Sigmoid colon (tissue), 7 donors: ENCODE measurements around the gene TELO2. TPM values are rescaled to one million over a fixed set of nuclear protein-coding genes. Genes with fewer than 3 reads are reported as not detected.

Source experiments
- DNase-seq: peaks from one replicate; pipeline ENCODE4 v3.0.0-alpha.2; 2019
- H3K27ac ChIP-seq, 4 donors: fragments of 200-600 bp; sonication (generic); one replicate each; pipeline ENCODE4 v1.5.1; 2016 to 2019; ENCODE audit warnings: mild to moderate bottlenecking in 1 of 4
- H3K27me3 ChIP-seq, 3 donors: fragments of 200-600 bp; sonication (generic); one replicate each; pipeline ENCODE4 v1.5.1; 2019; ENCODE audit warnings: mild to moderate bottlenecking in 1 of 3
- H3K36me3 ChIP-seq, 4 donors: fragments of 200-600 bp; sonication (generic); one replicate each; pipeline ENCODE4 v1.5.1; 2016 to 2019
- H3K4me1 ChIP-seq, 4 donors: fragments of 200-600 bp; sonication (generic); one replicate each; pipeline ENCODE4 v1.5.1; 2017 to 2019
- H3K4me3 ChIP-seq, 4 donors: fragments of 200-600 bp; sonication (generic); one replicate each; pipeline ENCODE4 v1.5.1; 2017 to 2019; ENCODE audit warnings: mild to moderate bottlenecking in 2 of 4, moderate library complexity in 1 of 4
- H3K9me3 ChIP-seq, 4 donors: fragments of 200-600 bp in 3 of 4; sonication (generic) in 3 of 4; one replicate each; pipeline versions ENCODE4 v1.5.1 to v1.6.1; 2013 to 2019
- EP300 ChIP-seq, 4 donors: sonication (generic); formaldehyde crosslinking; IDR thresholded peaks; one replicate each; pipeline ENCODE4 v1.6.1; 2017; ENCODE audit warnings: antibody characterized with exemption in 4 of 4
- POLR2A ChIP-seq, 2 donors: fragments of 450-650 bp; IDR thresholded peaks; one replicate each; pipeline ENCODE4 v1.6.1; 2016; ENCODE audit warnings: antibody characterized with exemption in 2 of 2, mild to moderate bottlenecking in 2 of 2, moderate library complexity in 2 of 2
- POLR2AphosphoS5 ChIP-seq, 4 donors: sonication (generic); formaldehyde crosslinking; IDR thresholded peaks; one replicate each; pipeline ENCODE4 v1.6.1; 2017; ENCODE audit warnings: antibody characterized with exemption in 4 of 4
- WGBS, 2 donors: extraction: QIAGEN DNeasy Blood & Tissue Kit; methylation state at CpG; one replicate each; pipeline ENCODE4 v1.1.7; 2013; 5-methylcytosine and 5-hydroxymethylcytosine counted together
- intact Hi-C: fragments of 100-400 bp; cut with DNase I; formaldehyde crosslinking; loops from one replicate; pipeline ENCODE4 v1.15.1; 2023
- polyA plus RNA-seq, 3 donors: library from polyadenylated mRNA; stranded (reverse); fragments of 200-250 nt; gene quantifications; one replicate each; pipeline ENCODE4 v1.2.3, GENCODE V29; 2013
- total RNA-seq, 4 donors: library from RNA; depleted of rRNA; stranded (reverse); fragments of >200 nt; gene quantifications; one replicate each; pipeline ENCODE4 v1.1.0, GENCODE V29; 2016
- TF ChIP-seq, protein P1 (sequence below), 4 experiments: fragments of 450-650 bp in 3 of 4; fragments of 200-600 bp in 1 of 4; IDR thresholded peaks; one replicate each; pipeline ENCODE4 v1.5.1; 2016 to 2019; ENCODE audit warnings: antibody characterized with exemption in 4 of 4, mild to moderate bottlenecking in 3 of 4, moderate library complexity in 2 of 4
- donor health status: healthy with polysubstance abuse.
- donor health status: Bipolar disorder and iron deficiency.
- donor health status: healthy.

Gene TELO2
- total and polyA plus RNA-seq, 7 donors: 10.4 to 60.3 (median 13.2) TPM

DNA sequence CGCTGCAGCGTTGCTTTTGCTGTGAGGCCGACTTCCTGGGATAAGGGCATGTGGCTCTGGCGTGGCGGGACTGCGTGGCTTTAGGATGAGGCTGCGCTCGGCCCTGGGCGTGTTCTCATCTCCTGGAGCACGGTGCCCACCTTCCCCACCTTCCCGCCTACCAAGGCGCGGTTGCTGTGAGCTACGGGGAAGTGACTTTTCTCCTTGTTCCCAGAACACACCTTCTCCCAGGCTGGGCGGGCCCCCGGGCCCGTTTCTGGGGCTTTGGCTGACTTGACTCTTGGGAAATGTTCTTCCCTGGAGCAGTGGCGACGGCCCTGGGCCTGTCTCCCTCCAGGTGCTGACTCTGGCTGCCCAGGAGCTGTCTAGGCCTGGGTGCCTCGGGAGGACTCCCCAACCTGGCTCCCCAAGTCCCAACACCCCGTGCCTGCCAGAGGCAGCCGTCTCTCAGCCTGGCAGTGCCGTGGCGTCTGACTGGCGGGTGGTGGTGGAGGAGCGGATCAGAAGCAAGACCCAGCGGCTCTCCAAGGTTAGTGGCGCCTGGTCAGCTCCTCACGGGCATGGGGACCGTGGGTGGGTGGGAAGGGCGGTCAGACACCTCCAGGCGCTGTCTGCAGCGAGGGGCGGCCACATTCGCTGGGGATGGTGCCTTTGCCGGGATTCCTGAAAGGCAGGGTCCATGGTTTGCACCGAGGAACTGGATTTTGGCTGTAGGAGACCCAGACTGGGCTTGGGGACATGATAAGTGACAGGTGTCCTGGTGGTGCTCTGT lies 12.1 kb downstream of the TELO2 start:
- Histone ChIP-seq H3K27me3 (no peaks in the 10 kb centered on the region), H3K4me1 (peaks cover 0 to 7% (median 0%) of the 10 kb centered on the region in 4 donors), H3K4me3 (no peak overlapping the region), H3K9me3 (no peaks in the 10 kb centered on the region), H3K27ac (no peak overlapping the region), H3K36me3 (peaks cover 30 to 68% (median 36%) of the 10 kb centered on the region in 4 donors)
- intact Hi-C loops: no loop called here
- 92 to 94% methylated on average over 37 of the region's 37 CpGs for WGBS, 2 donors
- no peak for DNase-seq
- TF ChIP-seq, protein P1, sequence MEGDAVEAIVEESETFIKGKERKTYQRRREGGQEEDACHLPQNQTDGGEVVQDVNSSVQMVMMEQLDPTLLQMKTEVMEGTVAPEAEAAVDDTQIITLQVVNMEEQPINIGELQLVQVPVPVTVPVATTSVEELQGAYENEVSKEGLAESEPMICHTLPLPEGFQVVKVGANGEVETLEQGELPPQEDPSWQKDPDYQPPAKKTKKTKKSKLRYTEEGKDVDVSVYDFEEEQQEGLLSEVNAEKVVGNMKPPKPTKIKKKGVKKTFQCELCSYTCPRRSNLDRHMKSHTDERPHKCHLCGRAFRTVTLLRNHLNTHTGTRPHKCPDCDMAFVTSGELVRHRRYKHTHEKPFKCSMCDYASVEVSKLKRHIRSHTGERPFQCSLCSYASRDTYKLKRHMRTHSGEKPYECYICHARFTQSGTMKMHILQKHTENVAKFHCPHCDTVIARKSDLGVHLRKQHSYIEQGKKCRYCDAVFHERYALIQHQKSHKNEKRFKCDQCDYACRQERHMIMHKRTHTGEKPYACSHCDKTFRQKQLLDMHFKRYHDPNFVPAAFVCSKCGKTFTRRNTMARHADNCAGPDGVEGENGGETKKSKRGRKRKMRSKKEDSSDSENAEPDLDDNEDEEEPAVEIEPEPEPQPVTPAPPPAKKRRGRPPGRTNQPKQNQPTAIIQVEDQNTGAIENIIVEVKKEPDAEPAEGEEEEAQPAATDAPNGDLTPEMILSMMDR (IDR thresholded peaks at IDR 0.05): no peak
- no peak for TF ChIP-seq POLR2AphosphoS5 (IDR thresholded peaks at IDR 0.05)
- TF ChIP-seq POLR2A (IDR thresholded peaks at IDR 0.05): no peak
- no peak for TF ChIP-seq EP300 (IDR thresholded peaks at IDR 0.05)

DNA sequence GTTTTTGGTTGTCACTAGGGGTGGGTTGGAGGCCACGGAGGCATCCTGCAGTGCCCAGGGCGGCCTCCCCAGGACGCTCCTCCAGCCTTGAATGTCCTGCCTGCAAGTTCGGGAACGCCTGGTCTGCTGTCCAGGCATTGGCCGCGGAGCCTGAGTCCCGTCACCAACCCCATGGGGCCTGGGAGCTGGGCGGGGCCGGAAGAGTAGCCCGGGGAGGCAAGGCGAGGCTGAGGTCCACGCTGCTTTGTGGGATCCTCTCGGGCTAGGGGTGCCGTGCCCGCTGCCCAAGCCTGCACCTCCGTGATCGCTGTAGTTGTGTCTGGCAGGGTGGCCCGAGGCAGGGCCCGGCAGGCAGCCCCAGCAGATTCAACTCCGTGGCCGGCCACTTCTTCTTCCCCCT lies 12.8 kb downstream of the TELO2 start:
- intact Hi-C loops: no loop called here
- DNase-seq: no peak
- 93 to 95% methylated on average over 22 of the region's 22 CpGs for WGBS, 2 donors
- Histone ChIP-seq H3K36me3 (peaks cover 23 to 68% (median 30%) of the 10 kb centered on the region in 4 donors), H3K4me1 (peaks cover 0 to 7% (median 0%) of the 10 kb centered on the region in 4 donors), H3K4me3 (no peak overlapping the region), H3K27me3 (no peaks in the 10 kb centered on the region), H3K9me3 (no peaks in the 10 kb centered on the region), H3K27ac (no peak overlapping the region)
- TF ChIP-seq POLR2A (IDR thresholded peaks at IDR 0.05) (no peak), EP300 (IDR thresholded peaks at IDR 0.05) (no peak), POLR2AphosphoS5 (IDR thresholded peaks at IDR 0.05) (no peak)
- TF ChIP-seq, protein P1 (IDR thresholded peaks at IDR 0.05): no peak

DNA sequence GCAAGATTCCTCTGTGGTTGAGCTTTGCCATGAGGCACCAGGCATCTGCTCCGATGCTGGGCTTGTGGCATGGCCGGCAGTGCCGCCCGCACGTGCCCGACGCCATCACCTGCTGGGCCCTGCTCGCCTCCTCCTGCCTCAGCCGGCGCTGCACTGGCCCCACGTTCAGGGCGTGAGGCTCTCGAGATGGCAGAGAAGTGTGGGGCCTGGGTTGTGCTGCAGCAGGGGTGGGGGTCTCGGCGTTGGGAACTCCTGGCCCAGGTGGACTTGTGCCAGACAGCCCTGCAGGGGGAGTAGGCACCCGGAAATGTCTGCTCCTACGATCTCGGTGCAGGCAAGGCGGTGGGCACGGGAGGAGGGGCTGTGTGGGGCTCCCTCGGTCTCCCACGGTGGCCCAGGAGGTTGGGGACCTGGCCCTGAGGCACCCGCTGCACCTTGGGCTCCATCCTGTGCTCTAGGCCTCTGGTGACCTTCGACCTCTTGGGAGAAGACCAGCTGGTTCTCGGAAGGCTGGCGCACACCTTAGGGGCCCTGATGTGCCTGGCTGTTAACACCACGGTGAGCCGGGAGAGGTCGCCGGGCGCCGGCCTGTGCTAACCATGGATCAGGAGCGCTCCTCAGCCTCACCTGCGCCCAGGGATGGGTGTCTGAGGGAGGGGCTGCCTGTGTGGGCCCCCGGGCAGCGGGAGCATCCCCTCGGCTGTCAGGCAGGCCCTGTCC lies 13.5 kb downstream of the TELO2 start:
- H3K4me3 ChIP-seq: no peak overlapping the region
- TF ChIP-seq EP300 (IDR thresholded peaks at IDR 0.05): no peak
- no peak for TF ChIP-seq POLR2A (IDR thresholded peaks at IDR 0.05)
- no peak for TF ChIP-seq POLR2AphosphoS5 (IDR thresholded peaks at IDR 0.05)
- TF ChIP-seq, protein P1 (IDR thresholded peaks at IDR 0.05): no peak
- 91 to 93% methylated on average over 37 of the region's 37 CpGs for WGBS, 2 donors

DNA sequence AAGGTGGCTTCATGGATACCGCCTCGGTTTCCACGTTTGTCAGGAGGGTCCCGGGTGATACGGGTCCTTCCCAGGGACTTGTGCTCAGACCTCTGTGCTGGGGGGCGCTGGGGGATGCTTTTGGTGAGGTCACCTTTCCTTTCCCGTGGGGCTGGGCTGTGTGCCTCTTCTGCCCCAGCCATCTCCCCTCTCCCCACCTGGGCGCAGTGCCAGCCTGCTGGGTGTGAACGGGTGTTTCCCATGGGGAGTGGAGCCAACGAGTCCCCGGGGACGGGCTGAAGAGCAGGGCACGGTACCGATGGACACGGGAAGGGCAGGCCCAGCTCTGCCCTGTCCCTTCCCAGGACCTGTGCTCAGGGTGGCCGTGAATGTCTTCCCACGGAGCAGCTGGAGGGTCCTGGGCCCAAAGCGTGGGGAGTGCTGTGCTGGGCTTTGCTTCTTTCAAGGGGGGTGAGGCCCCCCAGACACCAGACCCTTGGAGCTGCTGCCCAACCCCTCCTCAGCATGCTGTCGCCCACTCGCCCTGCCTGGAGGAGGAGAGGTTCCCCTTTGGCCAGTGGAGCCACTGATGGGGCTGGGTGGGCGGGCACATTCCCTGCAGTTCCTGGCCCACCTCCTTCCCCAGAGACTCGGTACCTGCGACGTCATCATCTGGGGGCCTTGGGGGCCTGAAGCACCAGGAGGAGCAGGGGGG lies 15.5 kb downstream of the TELO2 start:
- TF ChIP-seq POLR2AphosphoS5 (IDR thresholded peaks at IDR 0.05) (no peak), POLR2A (IDR thresholded peaks at IDR 0.05) (no peak), EP300 (IDR thresholded peaks at IDR 0.05) (no peak)
- TF ChIP-seq, protein P1 (IDR thresholded peaks at IDR 0.05): no peak
- Histone ChIP-seq H3K27ac (peak overlapping the region in 2 of 4 donors; percentile 52 to 68), H3K36me3 (peaks cover 0 to 50% (median 4%) of the 10 kb centered on the region in 4 donors), H3K4me3 (no peak overlapping the region), H3K9me3 (no peaks in the 10 kb centered on the region), H3K27me3 (no peaks in the 10 kb centered on the region), H3K4me1 (peaks cover 0 to 7% (median 0%) of the 10 kb centered on the region in 4 donors)
- intact Hi-C loops: no loop called here
- DNase-seq: no peak
- WGBS, 2 donors: 73 to 86% methylated on average over 24 of the region's 24 CpGs

More for the DNA sequence above, 13.5 kb downstream of the TELO2 start:
- H3K27me3 ChIP-seq: no peaks in the 10 kb centered on the region
- peaks cover 0 to 7% (median 0%) of the 10 kb centered on the region in 4 donors for H3K4me1 ChIP-seq
- intact Hi-C loops: no loop called here
- H3K9me3 ChIP-seq: no peaks in the 10 kb centered on the region
- H3K27ac ChIP-seq: no peak overlapping the region
- DNase-seq: no peak
- H3K36me3 ChIP-seq: peaks cover 16 to 65% (median 23%) of the 10 kb centered on the region in 4 donors
